ENCODE results near the gene DENND1A. TPM values are rescaled to one million over a fixed set of nuclear protein-coding genes. Genes with fewer than 3 reads are reported as not detected.
"Not testable (repeated sequence)": the region's sequence is repeated elsewhere in the genome, so short reads cannot be mapped to it uniquely, and the experiment has no call there.

DENND1A gene
- total RNA-seq, 1 donor from 2014 or later: 13.9 TPM

- no peak for DNase-seq
- H3K36me3 Mint-ChIP-seq (ENCODE audit: unreplicated experiment): peaks cover 5% of the 10 kb centered on the region
- no peak for TF ChIP-seq CTCF (IDR thresholded peaks at IDR 0.05; ENCODE audit: partially characterized antibody, unreplicated experiment)
- no peaks in the 10 kb centered on the region for H3K27me3 Mint-ChIP-seq (ENCODE audit: unreplicated experiment)
- H3K27ac Mint-ChIP-seq (ENCODE audit: unreplicated experiment): no peak overlapping the region
- no peaks in the 10 kb centered on the region for H3K9me3 Mint-ChIP-seq (ENCODE audit: unreplicated experiment)
- peaks cover 3% of the 10 kb centered on the region for H3K4me1 Mint-ChIP-seq (ENCODE audit: low read depth, unreplicated experiment)
- H3K4me3 Mint-ChIP-seq (ENCODE audit: unreplicated experiment): no peak overlapping the region
Observed at GRCh38 chr9:123911024-123911423, 18.9 kb downstream of the DENND1A start.

GRCh38 chr9:123909192-123909591 lies 20.7 kb downstream of the DENND1A start:
- not testable (repeated sequence) for H3K36me3 Mint-ChIP-seq (ENCODE audit: unreplicated experiment); H3K27me3 Mint-ChIP-seq (ENCODE audit: unreplicated experiment); H3K9me3 Mint-ChIP-seq (ENCODE audit: unreplicated experiment); H3K4me3 Mint-ChIP-seq (ENCODE audit: unreplicated experiment); H3K27ac Mint-ChIP-seq (ENCODE audit: unreplicated experiment); H3K4me1 Mint-ChIP-seq (ENCODE audit: low read depth, unreplicated experiment); DNase-seq

DNA sequence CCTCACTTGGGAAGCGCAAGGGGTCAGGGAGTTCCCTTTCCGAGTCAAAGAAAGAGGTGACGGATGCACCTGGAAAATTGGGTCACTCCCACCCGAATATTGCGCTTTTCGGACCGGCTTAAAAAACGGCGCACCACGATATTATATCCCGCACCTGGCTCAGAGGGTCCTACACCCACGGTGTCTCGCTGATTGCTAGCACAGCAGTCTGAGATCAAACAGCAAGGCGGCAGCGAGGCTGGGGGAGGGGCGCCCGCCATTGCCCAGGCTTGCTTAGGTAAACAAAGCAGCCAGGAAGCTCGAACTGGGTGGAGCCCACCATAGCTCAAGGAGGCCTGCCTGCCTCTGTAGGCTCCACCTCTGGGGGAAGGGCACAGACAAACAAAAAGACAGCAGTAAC lies 26.4 kb downstream of the DENND1A start:
- H3K4me1 Mint-ChIP-seq (ENCODE audit: low read depth, unreplicated experiment); H3K36me3 Mint-ChIP-seq (ENCODE audit: unreplicated experiment); DNase-seq; H3K27ac Mint-ChIP-seq (ENCODE audit: unreplicated experiment); H3K9me3 Mint-ChIP-seq (ENCODE audit: unreplicated experiment); H3K27me3 Mint-ChIP-seq (ENCODE audit: unreplicated experiment); H3K4me3 Mint-ChIP-seq (ENCODE audit: unreplicated experiment): not testable (repeated sequence)

DNA sequence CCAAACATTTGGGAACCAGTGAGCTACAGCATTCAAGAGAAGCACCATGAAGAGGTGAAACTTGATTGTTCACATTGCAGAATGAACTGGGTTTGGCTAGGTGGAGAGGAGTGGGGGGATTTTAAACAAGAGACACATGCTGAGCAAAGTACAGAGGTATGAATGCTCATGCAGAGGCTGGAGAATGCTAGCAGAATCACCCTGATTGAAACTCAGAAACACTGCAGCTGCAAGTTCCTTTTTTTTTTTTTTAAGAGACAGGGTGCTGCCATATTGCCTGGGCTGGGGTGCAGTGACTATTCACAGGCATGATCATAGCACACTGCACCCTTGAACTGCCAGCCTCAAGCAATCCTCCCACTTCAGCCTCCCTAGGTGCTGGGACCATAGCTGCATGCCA lies 35.1 kb downstream of the DENND1A start:
- no peak overlapping the region for H3K4me3 Mint-ChIP-seq (ENCODE audit: unreplicated experiment)
- peaks cover 4% of the 10 kb centered on the region for H3K4me1 Mint-ChIP-seq (ENCODE audit: low read depth, unreplicated experiment)
- no peak for TF ChIP-seq CTCF (IDR thresholded peaks at IDR 0.05; ENCODE audit: partially characterized antibody, unreplicated experiment)
- H3K36me3 Mint-ChIP-seq (ENCODE audit: unreplicated experiment): no peaks in the 10 kb centered on the region
- no peak overlapping the region for H3K27ac Mint-ChIP-seq (ENCODE audit: unreplicated experiment)
- no peaks in the 10 kb centered on the region for H3K27me3 Mint-ChIP-seq (ENCODE audit: unreplicated experiment)
- DNase-seq: no peak
- H3K9me3 Mint-ChIP-seq (ENCODE audit: unreplicated experiment): peaks cover 1% of the 10 kb centered on the region

DNA sequence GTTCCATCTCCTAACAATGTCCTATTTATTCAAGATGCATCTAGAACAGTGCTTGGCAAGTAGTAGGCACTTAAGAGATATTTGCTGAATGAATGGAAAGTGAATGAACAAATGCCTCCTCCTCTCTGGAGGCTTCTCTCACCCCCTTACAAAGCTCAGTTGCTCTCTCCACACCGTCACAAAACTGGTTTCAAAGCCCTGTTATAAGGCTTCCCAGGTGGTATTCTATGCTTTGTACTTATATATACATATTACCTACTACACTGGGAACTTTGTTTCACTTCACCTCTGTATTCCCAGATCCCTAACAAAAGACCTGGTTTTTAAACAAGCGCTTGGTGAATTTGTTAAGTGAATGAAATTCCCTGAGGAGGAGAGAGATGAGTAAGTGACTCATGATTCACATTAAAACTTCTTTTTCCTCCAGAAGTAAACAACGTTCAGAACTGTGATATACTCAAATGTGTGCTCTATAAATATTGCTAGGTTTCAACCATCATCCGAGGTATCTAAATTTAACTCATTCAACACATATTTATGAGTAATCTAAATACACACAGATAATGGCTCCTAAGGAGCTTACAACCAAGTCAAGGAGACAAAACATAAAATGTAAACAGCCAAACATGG lies 36.0 kb downstream of the DENND1A start:
- no peak for TF ChIP-seq CTCF (IDR thresholded peaks at IDR 0.05; ENCODE audit: partially characterized antibody, unreplicated experiment)
- no peaks in the 10 kb centered on the region for H3K27me3 Mint-ChIP-seq (ENCODE audit: unreplicated experiment)
- H3K36me3 Mint-ChIP-seq (ENCODE audit: unreplicated experiment): no peaks in the 10 kb centered on the region
- H3K4me1 Mint-ChIP-seq (ENCODE audit: low read depth, unreplicated experiment): peaks cover 4% of the 10 kb centered on the region
- H3K27ac Mint-ChIP-seq (ENCODE audit: unreplicated experiment): no peak overlapping the region
- no peak for DNase-seq
- no peak overlapping the region for H3K4me3 Mint-ChIP-seq (ENCODE audit: unreplicated experiment)
- peaks cover 1% of the 10 kb centered on the region for H3K9me3 Mint-ChIP-seq (ENCODE audit: unreplicated experiment)

GRCh38 chr9:123893115-123893514 lies 36.8 kb downstream of the DENND1A start:
- Mint-ChIP-seq H3K4me1 (ENCODE audit: low read depth, unreplicated experiment) (peaks cover 4% of the 10 kb centered on the region), H3K36me3 (ENCODE audit: unreplicated experiment) (no peaks in the 10 kb centered on the region), H3K27me3 (ENCODE audit: unreplicated experiment) (no peaks in the 10 kb centered on the region), H3K27ac (ENCODE audit: unreplicated experiment) (no peak overlapping the region), H3K4me3 (ENCODE audit: unreplicated experiment) (no peak overlapping the region), H3K9me3 (ENCODE audit: unreplicated experiment) (peaks cover 1% of the 10 kb centered on the region)
- no peak for DNase-seq
- no peak for TF ChIP-seq CTCF (IDR thresholded peaks at IDR 0.05; ENCODE audit: partially characterized antibody, unreplicated experiment)

All from glutamatergic neuron (in vitro differentiated cells).